Activated T-cell treated with anti-CD3 and anti-CD28 coated beads, Interleukin-2, amount 50 U/mL, for 4 hours (primary cell): ENCODE results near the gene NCKAP5L. TPM values are rescaled to one million over a fixed set of nuclear protein-coding genes. Genes with fewer than 3 reads are reported as not detected.
"Not testable (repeated sequence)": the region's sequence is repeated elsewhere in the genome, so short reads cannot be mapped to it uniquely, and the experiment has no call there.

Experiments
- ATAC-seq, 2 donors: fragments of 200-7000 bp; cut with Tn5 transposase; one replicate each; pipeline ENCODE4 v1.10.0; 2021
- DNase-seq: peaks from one replicate; pipeline ENCODE4 v3.0.0-alpha.2; 2020
- H3K27me3 Mint-ChIP-seq: one replicate; pipeline ENCODE4 v1.8.0; 2021; ENCODE audit warnings: low read depth, mixed read lengths
- H3K36me3 Mint-ChIP-seq: one replicate; pipeline ENCODE4 v1.8.0; 2022; ENCODE audit warnings: mixed read lengths; ENCODE audit not compliant: insufficient read depth
- H3K4me1 Mint-ChIP-seq: one replicate; pipeline ENCODE4 v1.8.0; 2021; ENCODE audit warnings: low read depth, mixed read lengths
- H3K4me3 Mint-ChIP-seq: one replicate; pipeline ENCODE4 v1.8.0; 2021; ENCODE audit warnings: mild to moderate bottlenecking, moderate library complexity, mixed read lengths
- H3K9me3 Mint-ChIP-seq: one replicate; pipeline ENCODE4 v1.8.0; 2021; ENCODE audit warnings: mixed read lengths
- total RNA-seq, 3 donors: library from RNA; stranded (reverse); gene quantifications; one replicate each; pipeline ENCODE4 v1.2.1, GENCODE V29; 2021

Gene NCKAP5L
- 1 to 10 TPM; 6.3 to 7.7 (median 6.8) TPM for total RNA-seq

GRCh38 chr12:49828133-49829091 is at the start of gene NCKAP5L:
TSS of gene NCKAP5L (minus strand) at chr12:49828413. CDS start at chr12:49804044, 24,369 bp downstream.
- Mint-ChIP-seq H3K9me3 (no peaks in the 10 kb centered on the region), H3K4me3 (peak within 1 kb of the TSS; percentile 94), H3K27me3 (no peaks in the 10 kb centered on the region), H3K36me3 (no peaks in the 10 kb centered on the region), H3K4me1 (peaks cover 26% of the 10 kb centered on the region)
- ATAC-seq = peak; percentile 98 to 99
- DNase-seq = peak; percentile 89

GRCh38 chr12:49877066-49877465 is 48.9 kb upstream of the NCKAP5L start:
- H3K4me1 Mint-ChIP-seq = no peaks in the 10 kb centered on the region
- no peaks in the 10 kb centered on the region for H3K9me3 Mint-ChIP-seq
- DNase-seq = no peak
- no peak for ATAC-seq
- H3K36me3 Mint-ChIP-seq = no peaks in the 10 kb centered on the region
- H3K4me3 Mint-ChIP-seq = no peak overlapping the region
- H3K27me3 Mint-ChIP-seq = no peaks in the 10 kb centered on the region

GRCh38 chr12:49876070-49876469 is 47.9 kb upstream of the NCKAP5L start:
- Mint-ChIP-seq H3K9me3 (no peaks in the 10 kb centered on the region), H3K27me3 (no peaks in the 10 kb centered on the region), H3K4me1 (no peaks in the 10 kb centered on the region), H3K4me3 (no peak overlapping the region), H3K36me3 (no peaks in the 10 kb centered on the region)
- ATAC-seq (no peak), DNase-seq (no peak)

DNA sequence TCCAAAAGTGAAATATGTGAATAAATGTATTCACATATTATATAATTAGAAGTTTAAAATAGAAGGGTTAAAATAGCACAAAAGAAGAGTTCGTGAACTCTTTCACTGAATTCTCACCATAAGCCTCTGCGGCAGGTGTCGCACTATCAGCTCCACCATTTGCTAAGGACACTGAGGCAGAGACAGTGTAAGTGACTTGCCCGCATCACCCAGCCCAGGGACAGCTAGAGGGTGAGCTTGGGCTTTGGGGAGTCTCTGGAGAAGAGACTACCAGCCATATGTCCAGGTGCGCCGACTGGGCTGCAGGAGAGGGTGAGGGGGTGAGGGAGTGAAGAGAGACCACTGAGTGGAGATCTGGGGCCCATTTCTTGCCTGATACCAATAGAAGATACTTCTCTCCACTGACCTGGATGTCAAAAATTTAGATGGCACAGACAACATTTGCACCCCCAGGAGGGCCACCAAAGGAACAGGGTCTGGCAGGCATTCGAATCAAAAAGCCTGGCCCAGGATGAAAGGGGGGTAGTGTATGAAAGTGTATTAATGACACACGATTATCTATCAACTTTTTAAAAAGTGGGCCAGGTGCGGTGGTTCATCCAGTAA is 47.0 kb upstream of the NCKAP5L start:
- Mint-ChIP-seq H3K4me3 (no peak overlapping the region), H3K36me3 (no peaks in the 10 kb centered on the region)
- no peak for DNase-seq

DNA sequence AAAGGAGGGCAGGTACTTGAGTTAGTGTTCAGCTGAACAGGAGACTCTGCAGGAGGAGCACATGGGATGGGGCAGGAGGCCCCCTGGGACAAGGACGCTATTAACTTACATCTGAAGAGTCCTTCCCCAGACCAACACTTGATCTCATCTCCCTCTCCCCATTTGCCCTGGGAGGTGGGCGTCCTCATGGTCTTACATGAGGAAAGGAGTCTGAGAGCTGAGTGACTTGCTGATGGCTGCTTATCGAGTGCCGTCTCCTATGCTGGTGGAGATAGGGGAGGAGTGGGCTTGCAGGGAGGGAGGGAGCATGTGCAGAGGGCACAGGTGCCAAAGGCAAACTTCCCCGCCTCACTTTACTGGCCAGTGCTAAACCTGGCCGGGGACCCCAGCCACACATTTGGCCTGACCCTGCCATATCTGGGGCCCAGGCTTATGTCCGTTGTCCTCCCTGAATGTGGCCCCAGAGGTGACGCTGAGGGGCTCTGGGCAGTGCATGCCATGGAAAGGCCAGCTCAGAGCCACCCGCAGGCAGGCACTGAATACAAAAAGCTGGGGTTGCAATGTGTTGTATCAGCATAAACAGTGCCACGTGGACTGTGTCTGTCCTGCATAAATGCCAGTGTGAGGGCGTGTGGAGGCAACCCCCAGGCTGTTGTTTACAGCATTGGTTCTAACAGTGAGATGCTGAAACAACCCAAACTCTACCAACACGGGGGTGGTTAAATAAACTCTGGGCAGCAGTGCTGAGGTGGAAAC is 46.1 kb upstream of the NCKAP5L start:
- H3K27me3 Mint-ChIP-seq = no peaks in the 10 kb centered on the region
- no peaks in the 10 kb centered on the region for H3K9me3 Mint-ChIP-seq
- no peak overlapping the region for H3K4me3 Mint-ChIP-seq
- no peak for ATAC-seq
- no peak for DNase-seq
- H3K36me3 Mint-ChIP-seq = no peaks in the 10 kb centered on the region
- no peaks in the 10 kb centered on the region for H3K4me1 Mint-ChIP-seq

More for the DNA sequence above, 47.0 kb upstream of the NCKAP5L start:
- no peaks in the 10 kb centered on the region for H3K4me1 Mint-ChIP-seq
- no peaks in the 10 kb centered on the region for H3K9me3 Mint-ChIP-seq
- H3K27me3 Mint-ChIP-seq = no peaks in the 10 kb centered on the region
- ATAC-seq = no peak

DNA sequence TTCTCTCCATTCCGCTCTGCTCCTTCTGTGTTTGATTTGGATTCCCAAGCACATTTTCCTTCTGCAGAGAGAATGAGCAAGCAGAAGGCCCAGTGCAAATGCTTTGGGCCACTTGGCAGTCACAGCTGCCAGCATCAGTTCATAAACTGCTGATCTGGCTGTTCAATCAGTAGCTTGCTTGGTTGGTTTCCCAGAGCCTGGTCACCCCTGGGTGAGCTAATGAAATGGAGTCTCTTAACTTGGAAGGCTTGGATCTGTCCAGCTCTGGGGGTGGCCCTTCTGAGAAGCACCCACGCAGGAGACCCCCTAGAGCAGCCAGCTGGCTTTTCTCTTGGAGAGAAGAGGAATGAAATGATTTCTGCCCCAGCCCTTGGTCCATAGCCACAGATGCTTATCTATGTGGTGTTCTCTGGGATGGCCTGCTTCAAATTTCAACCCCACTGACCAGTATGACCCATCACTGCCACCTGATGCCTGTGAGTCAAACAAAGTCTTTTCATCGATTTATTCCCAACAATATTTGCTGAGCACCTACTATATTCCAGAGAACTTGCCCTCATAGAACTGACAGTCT is 45.2 kb upstream of the NCKAP5L start:
- no peaks in the 10 kb centered on the region for H3K36me3 Mint-ChIP-seq
- no peaks in the 10 kb centered on the region for H3K27me3 Mint-ChIP-seq
- no peaks in the 10 kb centered on the region for H3K4me1 Mint-ChIP-seq
- ATAC-seq = no peak
- no peak overlapping the region for H3K4me3 Mint-ChIP-seq
- H3K9me3 Mint-ChIP-seq = no peaks in the 10 kb centered on the region
- no peak for DNase-seq

DNA sequence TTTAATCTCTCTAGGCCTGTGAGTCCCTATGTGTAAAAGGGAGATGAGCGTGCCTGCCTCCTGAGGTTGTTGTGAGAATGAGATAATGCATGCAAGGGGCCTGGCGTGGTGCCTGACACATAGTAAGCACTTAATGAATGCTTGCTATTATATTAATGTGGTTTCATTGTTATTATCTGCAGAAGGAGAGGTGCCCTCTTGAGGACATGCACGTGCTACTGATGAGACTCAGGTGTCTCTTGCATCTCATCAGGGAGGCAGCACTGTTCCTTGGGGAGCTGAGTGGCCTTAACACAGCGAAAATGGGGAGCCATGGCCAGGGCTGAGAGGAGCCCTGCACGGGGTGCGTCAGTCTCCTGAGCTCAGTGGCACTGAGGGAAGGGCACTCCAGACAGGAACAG is 44.6 kb upstream of the NCKAP5L start:
- H3K9me3 Mint-ChIP-seq = no peaks in the 10 kb centered on the region
- DNase-seq (no peak), ATAC-seq (no peak)
- no peak overlapping the region for H3K4me3 Mint-ChIP-seq
- H3K27me3 Mint-ChIP-seq = no peaks in the 10 kb centered on the region
- H3K4me1 Mint-ChIP-seq = no peaks in the 10 kb centered on the region
- no peaks in the 10 kb centered on the region for H3K36me3 Mint-ChIP-seq

DNA sequence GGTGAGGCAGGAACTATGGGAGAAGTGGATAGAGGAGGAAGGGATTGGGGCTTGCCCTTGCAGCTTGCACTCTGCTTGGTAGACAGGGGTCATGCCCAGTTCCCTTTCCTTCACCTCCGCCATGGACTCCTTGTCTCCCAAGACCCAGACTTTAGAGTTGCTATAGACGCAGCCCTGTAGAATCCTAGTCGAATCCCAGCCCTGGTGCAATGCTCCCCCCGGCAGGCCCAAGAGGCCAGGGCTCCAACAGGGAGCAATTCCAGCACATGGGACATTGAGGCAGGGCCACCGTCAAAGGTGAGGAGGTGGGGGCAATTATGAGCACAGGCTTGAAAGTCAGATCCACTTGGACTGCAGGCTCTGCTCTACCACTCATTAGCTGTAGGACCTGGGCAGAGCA is 44.2 kb upstream of the NCKAP5L start:
- H3K27me3 Mint-ChIP-seq = no peaks in the 10 kb centered on the region

GRCh38 chr12:49871811-49872251 is 43.6 kb upstream of the NCKAP5L start:
- not testable (repeated sequence) for ATAC-seq, H3K4me3 Mint-ChIP-seq, DNase-seq, H3K4me1 Mint-ChIP-seq, H3K36me3 Mint-ChIP-seq, H3K9me3 Mint-ChIP-seq, H3K27me3 Mint-ChIP-seq

More for the DNA sequence above, 44.2 kb upstream of the NCKAP5L start:
- Mint-ChIP-seq H3K9me3 (no peaks in the 10 kb centered on the region), H3K36me3 (no peaks in the 10 kb centered on the region), H3K4me1 (peaks cover 2% of the 10 kb centered on the region), H3K4me3 (no peak overlapping the region)
- ATAC-seq (no peak), DNase-seq (no peak)

GRCh38 chr12:49871263-49871561 is 43.0 kb upstream of the NCKAP5L start:
- no peaks in the 10 kb centered on the region for H3K27me3 Mint-ChIP-seq
- no peak for DNase-seq
- peaks cover 2% of the 10 kb centered on the region for H3K4me1 Mint-ChIP-seq
- H3K9me3 Mint-ChIP-seq = no peaks in the 10 kb centered on the region
- no peaks in the 10 kb centered on the region for H3K36me3 Mint-ChIP-seq
- no peak overlapping the region for H3K4me3 Mint-ChIP-seq
- no peak for ATAC-seq

- peaks cover 2% of the 10 kb centered on the region for H3K27me3 Mint-ChIP-seq
- H3K4me3 Mint-ChIP-seq = no peak overlapping the region
- H3K4me1 Mint-ChIP-seq = peaks cover 2% of the 10 kb centered on the region
- no peaks in the 10 kb centered on the region for H3K9me3 Mint-ChIP-seq
- no peak for DNase-seq
- no peaks in the 10 kb centered on the region for H3K36me3 Mint-ChIP-seq
- no peak for ATAC-seq
Observed at GRCh38 chr12:49870501-49871262, 42.5 kb upstream of the NCKAP5L start.

- H3K4me1 Mint-ChIP-seq = peaks cover 2% of the 10 kb centered on the region
- no peak for ATAC-seq
- no peak for DNase-seq
Observed at GRCh38 chr12:49869816-49870500, 41.7 kb upstream of the NCKAP5L start.

More at GRCh38 chr12:49869816-49870500, 41.7 kb upstream of the NCKAP5L start:
- no peak overlapping the region for H3K4me3 Mint-ChIP-seq
- H3K9me3 Mint-ChIP-seq = no peaks in the 10 kb centered on the region
- no peaks in the 10 kb centered on the region for H3K36me3 Mint-ChIP-seq
- peaks cover 4% of the 10 kb centered on the region for H3K27me3 Mint-ChIP-seq
